Stimulated activated CD4-positive, alpha-beta T cell treated with anti-CD3 and anti-CD28 coated beads, Interleukin-4, amount 100 ng/mL, for 48 hours (primary cell): ENCODE data around the gene CHMP4A.
A peak's percentile ranks its signal among the peaks of the same experiment; 100 is the strongest.
"Not testable (repeated sequence)": the region's sequence is repeated elsewhere in the genome, so short reads cannot be mapped to it uniquely, and the experiment has no call there.

ENCODE experiments used
- DNase-seq, 2 donors: peaks; one replicate each; pipeline ENCODE4 v3.0.0-alpha.2; 2020; ENCODE audit warnings: low read depth in 2 of 2

Gene CHMP4A

GRCh38 chr14:24246765-24247212 is 33.5 kb upstream of the CHMP4A start:
- peak in 1 of 2 donors; percentile 7 for DNase-seq

DNA sequence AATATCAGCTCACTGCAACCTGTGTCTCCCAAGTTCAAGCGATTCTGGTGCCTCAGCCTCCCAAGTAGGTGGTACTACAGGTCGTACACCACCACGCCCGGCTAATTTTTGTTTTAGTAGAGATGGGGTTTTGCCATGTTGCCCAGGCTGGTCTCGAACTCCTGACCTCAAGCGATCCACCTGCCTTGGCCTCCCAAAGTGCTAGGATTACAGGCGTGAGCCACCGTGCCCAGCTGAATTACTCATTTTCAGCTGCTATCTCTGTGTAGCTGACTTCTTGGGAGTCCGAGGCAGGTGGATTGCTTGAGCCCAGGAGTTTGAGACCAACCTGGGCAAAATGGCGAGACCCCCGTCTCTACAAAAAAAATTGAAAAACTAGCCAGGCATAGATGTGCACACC is 32.1 kb upstream of the CHMP4A start:
- not testable (repeated sequence) for DNase-seq

GRCh38 chr14:24243336-24243836 is 30.1 kb upstream of the CHMP4A start:
- no peak for DNase-seq

DNA sequence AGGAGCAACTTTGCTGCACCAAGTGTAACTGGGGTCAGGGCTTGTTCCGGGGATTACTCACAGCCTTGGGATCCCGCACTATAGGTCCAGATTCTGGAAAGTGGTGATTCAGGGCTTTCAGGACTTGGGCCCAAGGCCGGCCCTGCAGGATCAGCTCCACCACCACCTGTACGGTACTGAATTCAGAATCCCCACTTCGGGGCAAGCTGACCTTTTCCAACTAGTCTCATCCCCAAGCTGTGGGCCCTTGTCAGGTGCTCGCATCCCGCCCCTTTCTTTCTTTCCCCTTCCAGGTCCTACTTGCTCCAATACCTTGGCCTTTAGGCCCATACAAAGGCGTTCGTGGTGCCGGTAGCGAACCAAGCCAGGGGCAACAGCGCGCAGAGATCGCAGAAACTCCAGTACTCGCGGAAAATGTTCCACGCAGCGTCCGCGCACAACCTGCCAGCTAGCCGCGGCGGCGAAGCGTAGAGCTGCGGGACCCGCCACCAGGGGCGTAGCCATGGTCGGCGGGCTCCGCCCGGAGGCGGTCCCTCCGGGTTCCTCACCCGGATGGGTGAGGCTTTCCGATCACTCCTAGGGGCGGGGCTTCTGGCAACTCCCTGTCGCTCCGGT is 28.6 kb upstream of the CHMP4A start:
- DNase-seq: peak; percentile 88 to 96

- DNase-seq: no peak
These were observed 27.0 kb upstream of the CHMP4A start for GRCh38 chr14:24240110-24240918.

- DNase-seq: no peak
These were observed 25.3 kb upstream of the CHMP4A start for GRCh38 chr14:24238527-24239037.

DNA sequence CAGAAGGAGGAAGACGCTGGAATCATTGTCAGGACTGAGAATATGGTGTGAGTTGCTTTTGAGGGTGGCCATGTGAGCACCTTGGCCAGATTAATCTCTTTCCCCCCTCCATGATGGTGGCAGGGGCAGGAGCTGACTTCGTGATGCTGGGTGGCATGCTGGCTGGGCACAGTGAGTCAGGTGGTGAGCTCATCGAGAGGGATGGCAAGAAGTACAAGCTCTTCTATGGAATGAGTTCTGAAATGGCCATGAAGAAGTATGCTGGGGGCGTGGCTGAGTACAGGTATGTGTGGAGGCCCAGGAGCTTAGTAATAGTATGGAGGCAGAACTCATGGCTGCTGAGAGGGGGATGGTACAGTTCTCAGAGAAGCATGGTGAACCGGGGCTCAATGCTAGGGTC is 24.8 kb upstream of the CHMP4A start:
- no peak for DNase-seq

DNA sequence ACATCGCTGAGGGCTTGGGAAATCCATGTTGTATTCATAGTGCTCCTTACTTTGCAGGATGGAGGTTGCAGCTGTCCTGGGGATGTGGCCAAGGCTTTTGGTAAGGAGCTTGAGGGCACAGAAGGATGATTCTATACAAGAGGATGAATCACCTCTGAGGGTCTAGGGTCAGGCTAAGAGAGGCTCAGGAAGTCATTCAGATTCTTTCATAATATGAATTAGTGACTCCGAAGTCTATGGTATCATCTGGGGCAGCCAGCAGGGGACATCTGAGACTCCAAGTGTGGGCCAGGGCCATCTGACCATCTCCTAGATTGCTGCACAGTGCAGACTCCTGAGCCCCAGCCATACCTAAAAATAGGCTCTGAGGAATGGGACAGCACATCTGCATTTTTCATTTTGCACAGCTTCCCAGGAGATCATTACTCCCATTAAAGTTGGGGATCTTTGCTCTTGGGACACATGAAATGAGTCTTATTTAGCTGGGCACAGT is 24.2 kb upstream of the CHMP4A start:
- no peak for DNase-seq

DNA sequence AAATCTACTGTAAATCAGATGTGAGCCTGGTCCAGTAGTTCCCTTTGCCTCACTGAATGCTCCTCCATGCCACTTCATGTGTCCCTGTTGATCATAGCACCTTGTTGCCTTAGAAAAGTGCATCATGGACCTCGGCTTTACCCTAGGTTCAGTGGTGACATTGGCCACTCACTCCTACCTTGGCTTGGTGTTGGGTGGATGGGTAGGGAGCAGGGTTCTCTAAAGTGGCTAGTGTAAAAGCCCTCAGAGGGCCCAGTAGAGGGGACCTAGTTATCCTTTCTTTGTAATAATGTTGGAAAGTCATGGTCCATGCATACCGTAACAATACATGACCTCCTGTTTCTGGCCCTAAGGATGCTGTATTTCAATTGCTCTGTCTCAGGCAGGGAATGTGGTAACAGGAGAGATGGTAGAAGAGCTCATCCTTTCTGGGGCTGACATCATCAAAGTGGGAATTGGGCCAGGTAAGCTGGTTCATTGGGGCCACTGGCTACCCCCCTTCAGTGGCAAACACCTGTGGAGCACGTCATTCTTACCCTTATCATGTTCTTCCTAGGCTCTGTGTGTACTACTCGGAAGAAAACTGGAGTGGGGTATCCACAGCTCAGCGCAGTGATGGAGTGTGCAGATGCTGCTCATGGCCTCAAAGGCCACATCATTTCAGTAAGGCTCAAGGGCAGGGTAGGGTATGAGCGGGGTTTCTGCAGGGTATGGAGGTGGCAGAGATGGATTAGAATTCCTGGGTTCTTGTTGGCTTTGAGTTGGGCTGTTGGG is 23.6 kb upstream of the CHMP4A start:
- no peak for DNase-seq

GRCh38 chr14:24235804-24236688 is 22.8 kb upstream of the CHMP4A start:
- DNase-seq: no peak

GRCh38 chr14:24234095-24235005 is 21.1 kb upstream of the CHMP4A start:
- DNase-seq: no peak

DNA sequence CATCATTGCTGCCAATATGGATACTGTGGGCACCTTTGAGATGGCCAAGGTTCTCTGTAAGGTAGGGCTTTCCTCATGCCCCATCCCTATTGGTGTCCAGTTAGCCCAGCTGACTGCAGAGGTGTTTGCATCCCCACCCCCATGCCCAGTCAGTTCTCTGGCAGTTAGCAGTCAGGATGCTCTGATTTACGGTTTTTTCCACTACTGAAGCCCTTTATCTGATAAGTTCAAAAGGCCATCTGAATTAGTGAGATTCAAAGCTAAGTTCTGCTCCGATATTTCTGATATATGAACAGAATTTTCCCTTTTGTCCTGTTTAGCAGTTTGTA is 20.2 kb upstream of the CHMP4A start:
- no peak for DNase-seq

DNA sequence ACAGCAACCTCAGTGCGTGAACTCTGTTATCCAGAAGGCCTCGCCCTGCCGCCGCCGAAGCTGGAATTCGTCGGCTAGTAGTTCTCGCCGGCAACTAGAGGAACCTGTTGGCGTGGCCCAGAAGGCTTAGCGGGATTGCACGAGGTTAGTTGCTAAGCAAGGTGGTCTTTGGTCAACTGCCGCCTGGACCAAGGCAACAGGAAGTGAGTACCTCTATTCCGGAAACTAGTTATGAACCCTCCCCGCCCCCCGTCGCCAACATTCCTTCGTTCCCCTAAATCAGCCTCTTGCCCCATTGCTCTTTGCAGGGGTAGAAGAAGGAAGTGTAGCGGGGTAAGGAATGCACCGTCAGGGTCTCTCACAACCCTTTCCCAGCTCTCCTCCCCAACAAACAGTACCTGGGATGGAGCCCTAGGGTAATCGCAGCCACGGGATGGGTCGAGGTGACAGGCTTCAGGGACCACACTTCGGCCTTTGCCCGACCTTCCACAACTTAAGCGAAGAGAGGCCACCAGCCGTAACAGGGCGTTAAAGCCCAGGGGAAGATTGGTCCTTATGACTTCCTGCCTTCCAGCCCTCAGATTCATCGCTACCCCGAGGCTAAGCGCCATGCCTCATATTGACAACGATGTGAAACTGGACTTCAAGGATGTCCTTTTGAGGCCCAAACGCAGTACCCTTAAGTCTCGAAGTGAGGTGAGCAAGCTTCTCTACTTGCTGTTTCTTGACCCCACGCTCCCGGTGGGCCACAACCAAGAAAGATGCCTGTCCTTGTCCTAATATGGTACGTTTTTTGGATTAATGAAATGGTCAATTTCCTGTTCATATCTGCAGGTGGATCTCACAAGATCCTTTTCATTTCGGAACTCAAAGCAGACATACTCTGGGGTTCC is 19.6 kb upstream of the CHMP4A start, which contains the start of gene GMPR2:
GMPR2 (plus strand) TSS at position 285 of the 893 bp plus-strand sequence; CDS start at position 610, 325 bp downstream.
- DNase-seq: no peak

GRCh38 chr14:24232121-24232644 is 18.9 kb upstream of the CHMP4A start, which contains the start of gene NEDD8:
Gene NEDD8 (minus strand): TSS chr14:24232367. CDS start chr14:24232267, 100 bp downstream.
- DNase-seq: peak; percentile 83 to 91

DNA sequence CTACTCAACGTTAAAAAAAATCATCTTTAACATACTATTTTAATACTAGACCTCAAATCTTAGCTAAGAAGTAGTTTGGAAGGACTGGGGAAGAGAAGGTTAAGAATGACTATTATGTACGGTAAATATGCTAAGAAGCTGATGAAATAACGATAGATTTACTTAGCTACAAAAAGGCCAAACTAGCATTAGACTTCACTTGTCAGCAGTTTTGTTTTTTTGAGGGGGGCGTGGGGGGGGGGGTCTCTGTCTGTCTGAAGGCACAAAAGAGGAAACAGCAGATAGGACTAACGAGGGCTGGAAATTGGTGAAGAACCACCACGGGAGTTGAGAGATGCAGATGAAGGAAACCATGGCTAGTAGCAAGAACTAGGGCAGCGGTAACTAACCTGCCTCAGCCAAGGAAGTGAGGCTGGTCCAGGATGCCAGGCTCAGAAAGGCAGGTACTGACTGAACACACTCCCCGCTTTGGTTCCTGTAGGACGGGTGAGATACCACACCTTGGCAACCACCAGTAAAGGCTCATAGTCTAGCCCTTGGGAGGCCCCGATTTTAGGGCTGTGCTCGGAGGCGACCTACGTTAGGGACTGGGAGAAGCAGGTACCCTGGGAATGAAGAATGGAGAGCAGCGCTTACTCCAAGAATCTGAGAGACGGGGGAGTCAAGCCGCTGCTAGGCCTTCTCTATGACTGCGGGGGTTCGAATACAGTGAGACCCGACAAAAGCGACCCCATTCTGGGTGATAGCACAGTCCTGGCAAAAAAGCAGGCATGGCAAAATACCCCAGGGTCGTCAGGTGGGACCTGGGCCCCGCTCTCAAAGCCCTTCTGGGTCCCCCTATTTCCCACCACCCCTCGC is 18.2 kb upstream of the CHMP4A start:
- no peak for DNase-seq

- no peak for DNase-seq
These were observed 15.6 kb upstream of the CHMP4A start for GRCh38 chr14:24228902-24229301.

DNA sequence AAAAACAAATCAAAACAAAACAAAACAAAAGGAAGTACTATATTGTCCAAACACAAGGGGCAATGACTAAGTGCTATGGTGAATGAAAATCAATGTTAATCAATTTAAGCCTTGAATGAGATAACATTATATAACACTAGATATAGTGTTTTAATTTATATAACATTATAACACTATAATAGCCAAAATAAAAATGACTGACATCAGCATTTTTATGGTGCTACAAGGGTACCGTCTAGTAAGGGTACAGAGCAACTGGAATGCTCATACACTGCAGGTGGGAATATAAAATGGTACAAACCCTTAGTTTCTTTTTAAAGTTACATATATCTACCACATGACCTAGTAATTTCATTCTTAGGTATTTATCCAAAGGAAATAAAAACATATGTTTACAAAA is 13.2 kb upstream of the CHMP4A start:
- no peak for DNase-seq
